Skeletal muscle tissue (tissue), 4 donors: ENCODE measurements around the gene KDM4B. TPM values are rescaled to one million over a fixed set of nuclear protein-coding genes. Genes with fewer than 3 reads are reported as not detected.
"Not testable (repeated sequence)": the region's sequence is repeated elsewhere in the genome, so short reads cannot be mapped to it uniquely, and the experiment has no call there.

Experiments used
- H3K27ac ChIP-seq: one replicate; pipeline ENCODE4 v1.7.0; 2013; ENCODE audit warnings: mild to moderate bottlenecking, low read depth, low read length, inconsistent platforms
- H3K27me3 ChIP-seq, 3 donors: one replicate each; pipeline ENCODE4 v1.7.0; 2013; ENCODE audit warnings: low read length in 3 of 3; ENCODE audit not compliant: control insufficient read depth in 3 of 3, insufficient read depth in 3 of 3
- H3K36me3 ChIP-seq, 3 donors: one replicate each; pipeline ENCODE4 v1.7.0; 2013; ENCODE audit warnings: low read length in 3 of 3; ENCODE audit not compliant: control insufficient read depth in 3 of 3, insufficient read depth in 3 of 3
- H3K4me1 ChIP-seq, 3 donors: one replicate each; pipeline ENCODE4 v1.7.0; 2013; ENCODE audit warnings: low read length in 3 of 3, mild to moderate bottlenecking in 3 of 3; ENCODE audit not compliant: control insufficient read depth in 3 of 3, insufficient read depth in 3 of 3
- H3K4me3 ChIP-seq, 3 donors: one replicate each; pipeline ENCODE4 v1.7.0; 2013; ENCODE audit warnings: low read length in 3 of 3
- H3K9ac ChIP-seq, 3 donors: one replicate each; pipeline ENCODE4 v1.7.0; 2013; ENCODE audit warnings: low read length in 3 of 3, mild to moderate bottlenecking in 3 of 3, moderate library complexity in 2 of 3, low read depth in 1 of 3
- H3K9me3 ChIP-seq, 3 donors: one replicate each; pipeline ENCODE4 v1.7.0; 2013; ENCODE audit warnings: low read length in 3 of 3; ENCODE audit not compliant: control insufficient read depth in 3 of 3
- total RNA-seq: library from RNA; depleted of rRNA; stranded (reverse); fragments of >200 nt; gene quantifications from one replicate; pipeline ENCODE4 v1.2.3, GENCODE V29; 2014
- donor health status: Osteomylitis.

The KDM4B gene
- total RNA-seq, 1 donor from 2014 or later: 11.5 TPM

DNA sequence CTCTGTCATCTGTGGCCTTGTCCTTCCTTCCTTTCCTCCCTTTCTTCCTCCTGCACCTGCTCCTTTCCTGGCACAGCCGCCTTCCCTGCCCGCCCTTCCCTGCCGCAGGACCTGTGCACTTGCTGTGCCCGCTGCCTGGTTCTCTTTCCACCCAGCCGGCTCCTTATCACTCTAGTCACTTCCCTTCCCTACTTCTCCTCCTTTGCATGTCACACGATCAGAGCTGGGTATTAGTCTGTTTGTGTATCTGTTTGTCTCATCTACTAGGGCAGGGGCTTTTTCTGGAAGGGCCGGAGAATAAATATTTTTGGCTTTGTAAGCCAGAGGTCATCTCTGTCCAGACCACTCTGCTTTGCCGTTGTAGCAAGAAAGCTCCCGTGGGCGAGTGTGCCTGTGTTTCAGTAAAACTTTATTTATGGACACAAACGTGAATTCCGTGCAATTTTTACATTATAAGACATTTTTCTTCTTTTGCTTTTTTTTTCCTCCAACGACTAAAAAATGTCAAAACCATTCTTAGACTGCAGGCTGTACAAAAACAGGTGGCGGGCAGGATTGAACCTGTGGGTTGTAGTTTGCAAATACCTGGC, 6.1 kb downstream of the KDM4B start:
- H3K9me3 ChIP-seq: no peaks in the 10 kb centered on the region
- no peak overlapping the region for H3K4me3 ChIP-seq
- no peak overlapping the region for H3K9ac ChIP-seq
- no peak overlapping the region for H3K27ac ChIP-seq
- H3K27me3 ChIP-seq: no peaks in the 10 kb centered on the region
- peaks cover 63 to 79% (median 72%) of the 10 kb centered on the region in 3 donors for H3K4me1 ChIP-seq
- peaks cover 0 to 6% (median 0%) of the 10 kb centered on the region in 3 donors for H3K36me3 ChIP-seq

GRCh38 chr19:4975601-4976000, 6.7 kb downstream of the KDM4B start:
- not testable (repeated sequence) for H3K9ac ChIP-seq, H3K27me3 ChIP-seq
- peak overlapping the region; percentile 80 for H3K27ac ChIP-seq

DNA sequence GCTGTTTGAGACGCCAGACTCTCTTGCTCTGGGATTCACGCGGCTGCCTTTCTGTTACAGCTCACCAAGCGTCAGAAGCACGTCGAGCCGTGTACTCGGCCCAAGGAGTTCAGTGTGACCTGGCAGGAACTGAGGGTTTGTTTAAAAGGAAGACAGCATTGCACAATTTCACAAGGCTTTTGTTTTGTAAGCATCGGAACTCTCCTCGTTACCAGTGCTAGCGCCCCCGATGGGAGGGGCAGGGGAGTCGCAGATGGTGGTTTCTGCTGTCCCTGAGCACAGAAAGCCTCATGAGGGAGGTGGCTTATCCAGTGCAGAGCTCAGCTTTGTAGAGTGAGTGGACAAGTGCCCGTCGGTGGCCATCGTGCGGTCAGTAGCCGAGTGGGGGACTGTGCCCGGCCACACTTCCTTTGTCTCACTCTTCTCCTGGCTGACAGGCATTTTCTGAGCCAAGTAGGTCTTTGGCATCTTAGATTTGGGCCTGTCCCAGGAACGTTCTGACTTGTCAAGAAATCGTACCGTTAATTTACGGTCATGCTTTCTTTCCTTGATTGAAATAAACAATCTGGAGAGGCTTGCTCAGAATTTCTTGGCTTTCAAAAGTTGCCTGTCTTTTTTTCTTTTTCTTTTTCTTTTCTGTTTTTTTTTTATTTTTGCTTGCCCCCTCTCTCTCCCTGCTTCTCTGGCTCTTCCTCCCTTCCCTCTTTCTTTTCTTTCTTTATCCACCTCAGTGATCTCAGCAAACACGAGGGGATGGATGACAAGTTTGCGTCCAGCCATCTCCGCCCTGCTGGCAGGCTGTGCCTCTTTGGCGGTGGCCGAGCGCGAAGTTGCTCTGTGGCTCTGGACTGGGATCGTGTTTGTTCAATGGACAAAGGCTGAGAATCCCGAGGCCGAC, 7.7 kb downstream of the KDM4B start:
- Histone ChIP-seq H3K9ac (peak overlapping the region; percentile 32 to 70 (median 57)), H3K9me3 (no peaks in the 10 kb centered on the region), H3K4me1 (peaks cover 47 to 73% (median 65%) of the 10 kb centered on the region in 3 donors), H3K27me3 (no peaks in the 10 kb centered on the region), H3K27ac (peak overlapping the region; percentile 80), H3K4me3 (peak overlapping the region; percentile 20 to 56 (median 55)), H3K36me3 (peaks cover 0 to 6% (median 0%) of the 10 kb centered on the region in 3 donors)

More at GRCh38 chr19:4975601-4976000, 6.7 kb downstream of the KDM4B start:
- not testable (repeated sequence) for H3K4me3 ChIP-seq, H3K36me3 ChIP-seq, H3K9me3 ChIP-seq
- H3K4me1 ChIP-seq: peaks cover 57 to 76% (median 68%) of the 10 kb centered on the region in 3 donors

DNA sequence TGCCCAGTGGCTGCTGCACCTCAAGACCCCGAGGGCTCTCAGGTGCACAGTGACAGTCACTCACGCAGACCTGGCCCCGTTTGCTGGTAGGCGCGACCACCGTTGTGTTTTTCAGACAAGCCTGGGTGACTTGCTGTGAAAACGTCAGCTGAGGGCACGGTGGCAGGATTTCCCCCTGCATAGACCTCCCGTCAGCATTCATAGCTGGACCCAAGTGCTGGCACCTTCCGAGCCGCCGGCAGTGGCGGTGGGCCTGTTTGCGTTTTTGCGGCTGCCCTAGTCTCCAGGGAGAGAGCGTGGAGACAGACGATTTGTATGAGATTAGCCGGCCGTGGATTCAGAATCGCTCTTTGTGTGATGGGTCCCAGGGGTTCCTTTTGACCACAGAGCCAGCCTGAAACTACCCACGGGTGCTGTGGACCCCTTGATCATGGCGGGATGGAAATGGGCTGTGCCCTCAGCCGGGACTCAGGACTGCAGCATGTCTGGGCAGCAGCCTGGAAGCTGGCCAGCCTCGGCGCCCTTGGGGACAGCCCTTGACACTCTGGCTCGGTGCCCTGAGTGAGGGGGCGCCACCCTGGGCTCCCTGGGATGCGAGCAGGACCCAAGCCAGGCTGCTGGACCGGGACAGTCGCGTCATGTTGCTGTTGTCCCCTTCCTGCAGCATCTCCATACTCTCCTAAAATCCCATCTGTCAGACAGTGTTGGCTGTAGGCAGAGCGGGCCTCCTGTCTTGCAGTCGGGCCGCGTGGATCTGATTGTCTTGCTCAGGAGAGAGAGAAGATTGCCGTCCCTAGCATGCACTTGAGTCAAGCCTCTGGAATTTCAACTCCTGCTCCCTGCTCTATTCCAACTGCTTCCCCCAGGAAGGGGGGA, 8.6 kb downstream of the KDM4B start:
- peaks cover 45 to 65% (median 59%) of the 10 kb centered on the region in 3 donors for H3K4me1 ChIP-seq
- H3K27ac ChIP-seq: peak overlapping the region; percentile 80

DNA sequence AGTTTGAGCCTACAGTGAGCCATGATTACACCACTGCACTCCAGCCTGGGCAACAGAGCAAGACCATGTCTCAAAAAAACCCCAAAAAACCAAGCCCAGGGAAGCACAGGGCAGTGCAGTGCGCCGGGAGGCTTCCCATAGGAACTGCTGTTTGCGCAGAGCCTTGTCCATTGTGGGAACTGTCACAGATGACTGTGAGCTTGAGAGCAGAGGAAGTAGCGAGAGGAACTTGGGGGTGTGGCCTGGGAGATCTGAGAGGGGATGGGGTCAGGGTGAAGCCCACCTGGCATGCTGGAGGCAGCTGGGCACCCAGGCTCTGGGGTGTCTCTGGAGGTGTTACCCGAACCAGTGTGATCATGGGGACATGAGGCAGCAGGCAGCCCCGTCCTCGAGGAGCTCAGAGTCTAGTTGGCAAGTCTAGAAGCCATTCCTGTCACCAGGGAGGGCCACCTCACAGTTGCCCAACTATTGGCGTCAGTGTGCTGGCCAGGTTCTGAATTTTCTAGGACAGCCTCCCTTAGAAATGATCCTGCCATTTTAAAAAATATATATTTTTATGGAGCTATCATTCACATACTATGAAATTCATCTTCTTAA, 10.4 kb downstream of the KDM4B start:
- H3K27ac ChIP-seq: no peak overlapping the region
- H3K9me3 ChIP-seq: no peaks in the 10 kb centered on the region
- no peak overlapping the region for H3K9ac ChIP-seq
- H3K27me3 ChIP-seq: no peaks in the 10 kb centered on the region
- H3K4me3 ChIP-seq: no peak overlapping the region
- H3K4me1 ChIP-seq: peaks cover 53 to 72% (median 66%) of the 10 kb centered on the region in 3 donors
- peaks cover 0 to 6% (median 0%) of the 10 kb centered on the region in 3 donors for H3K36me3 ChIP-seq

More for the DNA sequence above, 8.6 kb downstream of the KDM4B start:
- peak overlapping the region in 2 of 3 donors; percentile 20 to 23 for H3K4me3 ChIP-seq
- H3K27me3 ChIP-seq: no peaks in the 10 kb centered on the region
- peak overlapping the region in 2 of 3 donors; percentile 32 to 66 for H3K9ac ChIP-seq
- peaks cover 0 to 6% (median 0%) of the 10 kb centered on the region in 3 donors for H3K36me3 ChIP-seq
- H3K9me3 ChIP-seq: no peaks in the 10 kb centered on the region

DNA sequence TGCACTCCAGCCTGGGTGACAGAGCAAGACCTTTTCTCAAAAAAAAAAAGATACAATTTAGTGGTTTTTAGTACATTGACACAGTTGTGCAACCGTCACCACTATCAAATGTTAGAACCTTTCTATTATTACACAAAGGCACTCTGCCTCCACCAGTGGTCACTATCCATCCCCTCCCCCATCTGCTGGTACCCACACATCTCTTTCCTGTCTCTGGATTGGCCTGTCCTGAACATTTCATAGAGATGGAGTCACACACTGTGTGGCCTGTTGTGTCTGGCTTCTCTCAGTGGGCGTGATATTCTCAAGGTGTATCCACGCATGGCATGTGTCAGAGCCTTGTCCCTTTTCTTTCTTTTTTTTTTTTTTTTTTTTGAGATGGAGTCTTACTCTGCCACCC, 11.2 kb downstream of the KDM4B start:
- Histone ChIP-seq H3K36me3 (peaks cover 0 to 6% (median 0%) of the 10 kb centered on the region in 3 donors), H3K4me1 (peaks cover 54 to 72% (median 68%) of the 10 kb centered on the region in 3 donors), H3K9ac (no peak overlapping the region), H3K9me3 (no peaks in the 10 kb centered on the region), H3K27me3 (no peaks in the 10 kb centered on the region), H3K27ac (no peak overlapping the region), H3K4me3 (no peak overlapping the region)

GRCh38 chr19:4980838-4981680, 12.1 kb downstream of the KDM4B start:
- Histone ChIP-seq H3K9ac (no peak overlapping the region), H3K4me3 (no peak overlapping the region), H3K27ac (no peak overlapping the region), H3K36me3 (peaks cover 0 to 6% (median 0%) of the 10 kb centered on the region in 3 donors), H3K27me3 (no peaks in the 10 kb centered on the region), H3K4me1 (peaks cover 58 to 75% (median 71%) of the 10 kb centered on the region in 3 donors), H3K9me3 (no peaks in the 10 kb centered on the region)

DNA sequence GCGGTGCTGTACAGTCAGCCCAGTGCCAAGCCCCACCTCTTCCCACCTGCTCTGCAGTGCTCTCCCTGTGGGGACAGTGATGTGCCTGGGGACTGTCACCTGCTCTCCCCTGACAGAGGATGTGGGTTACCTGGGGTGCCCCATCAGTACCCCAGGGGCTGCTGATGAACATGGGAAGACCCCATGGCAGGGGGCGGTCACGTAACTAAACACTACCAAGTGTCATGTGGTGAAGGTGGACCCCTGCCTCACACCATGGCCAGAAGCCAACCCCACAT, 12.7 kb downstream of the KDM4B start:
- H3K4me1 ChIP-seq: peaks cover 56 to 75% (median 69%) of the 10 kb centered on the region in 3 donors
- no peaks in the 10 kb centered on the region for H3K27me3 ChIP-seq
- H3K9ac ChIP-seq: no peak overlapping the region
- H3K4me3 ChIP-seq: no peak overlapping the region
- no peaks in the 10 kb centered on the region for H3K9me3 ChIP-seq
- peaks cover 0 to 6% (median 0%) of the 10 kb centered on the region in 3 donors for H3K36me3 ChIP-seq
- no peak overlapping the region for H3K27ac ChIP-seq
